ENCODE data around the gene OR10V1. TPM values are rescaled to one million over a fixed set of nuclear protein-coding genes. Genes with fewer than 3 reads are reported as not detected.

Gene OR10V1
- total RNA-seq, 6 donors from 2014 or later = not detected

GRCh38 chr11:59678813-59679165 is 34.9 kb downstream of the OR10V1 start:
- H3K27ac ChIP-seq = no peak overlapping the region
- no peak for TF ChIP-seq POLR2A (IDR thresholded peaks at IDR 0.05)
- TF ChIP-seq CTCF (IDR thresholded peaks at IDR 0.05) = no peak
- TF ChIP-seq POLR2AphosphoS5 (IDR thresholded peaks at IDR 0.05) = no peak
- no peak for TF ChIP-seq EP300 (IDR thresholded peaks at IDR 0.05)
- H3K27me3 ChIP-seq = no peaks in the 10 kb centered on the region
- H3K4me3 ChIP-seq = no peak overlapping the region
- no peaks in the 10 kb centered on the region for H3K4me1 ChIP-seq
- no peak for ATAC-seq (ENCODE audit: low FRiP score in 2 of 2)
- H3K9me3 ChIP-seq = no peaks in the 10 kb centered on the region
- WGBS, 2 donors = 86 to 91% methylated on average over 3 of the region's 3 CpGs
- no peak for DNase-seq
- no peaks in the 10 kb centered on the region for H3K36me3 ChIP-seq

- WGBS, 2 donors = 90 to 91% methylated on average over 2 of the region's 2 CpGs
- no peaks in the 10 kb centered on the region for H3K4me1 ChIP-seq
- H3K27ac ChIP-seq = no peak overlapping the region
- no peak for TF ChIP-seq POLR2A (IDR thresholded peaks at IDR 0.05)
- no peak for TF ChIP-seq CTCF (IDR thresholded peaks at IDR 0.05)
- TF ChIP-seq EP300 (IDR thresholded peaks at IDR 0.05) = no peak
- no peak for TF ChIP-seq POLR2AphosphoS5 (IDR thresholded peaks at IDR 0.05)
- H3K4me3 ChIP-seq = no peak overlapping the region
- ATAC-seq (ENCODE audit: low FRiP score in 2 of 2) = no peak
- H3K36me3 ChIP-seq = no peaks in the 10 kb centered on the region
- no peaks in the 10 kb centered on the region for H3K27me3 ChIP-seq
- H3K9me3 ChIP-seq = no peaks in the 10 kb centered on the region
- DNase-seq = no peak
These were observed 35.4 kb downstream of the OR10V1 start for GRCh38 chr11:59678118-59678812.

DNA sequence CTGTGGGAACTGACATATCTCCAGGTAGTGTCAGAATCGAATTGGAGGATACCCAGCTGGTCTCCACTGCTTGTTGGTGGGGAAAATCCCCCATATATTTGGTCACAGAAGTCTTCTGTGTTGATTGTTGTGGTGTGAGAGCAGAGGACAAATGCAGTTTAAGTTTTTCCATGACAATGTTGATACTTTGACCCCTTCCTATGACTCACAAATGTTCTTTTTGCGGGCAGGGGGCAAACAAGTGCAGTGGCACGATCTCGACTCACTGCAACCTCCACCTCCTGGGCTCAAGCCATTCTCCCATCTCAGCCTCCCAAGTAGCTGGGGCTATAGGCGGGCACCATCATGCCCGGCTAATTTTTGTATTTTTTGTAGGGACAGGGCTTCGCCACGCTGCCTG is 37.4 kb downstream of the OR10V1 start:
- no peak for DNase-seq
- no peak for ATAC-seq (ENCODE audit: low FRiP score in 2 of 2)
- Histone ChIP-seq H3K4me3 (no peak overlapping the region), H3K4me1 (no peaks in the 10 kb centered on the region), H3K27me3 (no peaks in the 10 kb centered on the region), H3K36me3 (no peaks in the 10 kb centered on the region), H3K9me3 (no peaks in the 10 kb centered on the region), H3K27ac (no peak overlapping the region)
- TF ChIP-seq POLR2AphosphoS5 (IDR thresholded peaks at IDR 0.05) (no peak), CTCF (IDR thresholded peaks at IDR 0.05) (no peak), POLR2A (IDR thresholded peaks at IDR 0.05) (no peak), EP300 (IDR thresholded peaks at IDR 0.05) (no peak)
- WGBS, 2 donors = 89 to 93% methylated on average over 8 of the region's 8 CpGs

GRCh38 chr11:59674291-59674690 is 39.4 kb downstream of the OR10V1 start:
- Histone ChIP-seq H3K36me3 (no peaks in the 10 kb centered on the region), H3K9me3 (no peaks in the 10 kb centered on the region), H3K27ac (no peak overlapping the region), H3K27me3 (no peaks in the 10 kb centered on the region), H3K4me3 (no peak overlapping the region), H3K4me1 (peaks cover 3 to 11% (median 10%) of the 10 kb centered on the region in 4 donors)
- 63 to 82% methylated on average over 2 of the region's 2 CpGs for WGBS, 2 donors
- TF ChIP-seq EP300 (IDR thresholded peaks at IDR 0.05) = no peak
- TF ChIP-seq POLR2A (IDR thresholded peaks at IDR 0.05) = no peak
- no peak for TF ChIP-seq POLR2AphosphoS5 (IDR thresholded peaks at IDR 0.05)
- no peak for TF ChIP-seq CTCF (IDR thresholded peaks at IDR 0.05)
- no peak for ATAC-seq (ENCODE audit: low FRiP score in 2 of 2)
- DNase-seq = no peak

DNA sequence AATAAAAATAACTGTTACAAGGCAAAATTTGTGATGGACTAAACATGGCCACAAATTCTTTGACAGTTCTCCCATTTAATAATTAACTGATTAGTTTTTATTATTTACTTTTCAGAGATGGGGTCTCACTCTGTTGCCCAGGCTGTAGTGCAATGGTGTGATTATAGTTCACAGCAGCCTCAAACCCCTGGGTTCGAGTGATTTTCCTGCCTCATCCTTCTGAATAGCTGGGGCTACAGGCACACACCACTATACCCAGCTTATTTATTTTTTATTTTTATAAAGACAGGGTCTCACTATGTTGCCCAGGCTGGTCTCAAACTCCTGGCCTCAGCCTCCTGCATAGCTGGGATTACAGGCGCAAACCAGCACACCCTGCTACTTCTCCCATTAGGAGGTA is 40.4 kb downstream of the OR10V1 start:
- no peak for TF ChIP-seq POLR2A (IDR thresholded peaks at IDR 0.05)
- TF ChIP-seq CTCF (IDR thresholded peaks at IDR 0.05) = no peak
- no peak for TF ChIP-seq EP300 (IDR thresholded peaks at IDR 0.05)
- no peak for TF ChIP-seq POLR2AphosphoS5 (IDR thresholded peaks at IDR 0.05)
- no peaks in the 10 kb centered on the region for H3K9me3 ChIP-seq
- H3K27me3 ChIP-seq = no peaks in the 10 kb centered on the region
- 97% methylated on average over 2 of the region's 2 CpGs for WGBS, 2 donors
- DNase-seq (no peak), ATAC-seq (ENCODE audit: low FRiP score in 2 of 2) (no peak)
- peaks cover 3 to 11% (median 10%) of the 10 kb centered on the region in 4 donors for H3K4me1 ChIP-seq
- H3K36me3 ChIP-seq = no peaks in the 10 kb centered on the region
- H3K27ac ChIP-seq = no peak overlapping the region
- no peak overlapping the region for H3K4me3 ChIP-seq
